CD4-positive, alpha-beta memory T cell (primary cell): ENCODE results near the gene TCF12. TPM values are rescaled to one million over a fixed set of nuclear protein-coding genes. Genes with fewer than 3 reads are reported as not detected.
A peak's percentile ranks its signal among the peaks of the same experiment; 100 is the strongest.

Experiments used
- CTCF ChIA-PET: fragments of 350-600 bp; sonication (Branson Sonifier 250); formaldehyde crosslinking; loops from one replicate; lab custom pipeline; 2021; ENCODE audit warnings: inconsistent platforms; ENCODE audit not compliant: partially characterized antibody; lab: Charles Lee
- POLR2A ChIA-PET: fragments of 350-600 bp; sonication (Branson Sonifier 250); formaldehyde crosslinking; loops from one replicate; lab custom pipeline; 2021; ENCODE audit not compliant: partially characterized antibody; lab: Charles Lee
- DNase-seq, 5 donors: peaks; one replicate each; pipeline versions ENCODE4 v3.0.0 to v3.0.0-alpha.2; 2020 to 2022; ENCODE audit warnings: mixed read lengths in 1 of 5
- H3K27ac ChIP-seq: one replicate; pipeline ENCODE4 v1.7.0; 2013; ENCODE audit warnings: low read depth, low read length
- H3K27me3 ChIP-seq: 2 replicates; pipeline ENCODE4 v1.7.0; 2013; ENCODE audit warnings: mild to moderate bottlenecking, low read length, moderate library complexity; ENCODE audit not compliant: insufficient read depth
- H3K36me3 ChIP-seq: 2 replicates; pipeline ENCODE4 v1.7.0; 2013; ENCODE audit warnings: mild to moderate bottlenecking, low read length, moderate library complexity; ENCODE audit not compliant: insufficient read depth
- H3K4me1 ChIP-seq: 2 replicates; pipeline ENCODE4 v1.7.0; 2013; ENCODE audit warnings: mild to moderate bottlenecking, low read length, moderate library complexity; ENCODE audit not compliant: insufficient read depth
- H3K4me3 ChIP-seq, 2 donors: one replicate each; pipeline ENCODE4 v1.7.0; 2013; ENCODE audit warnings: low read length in 2 of 2, mild to moderate bottlenecking in 1 of 2
- H3K9me3 ChIP-seq, 2 donors: one replicate each; pipeline ENCODE4 v1.7.0; 2013; ENCODE audit warnings: low read length in 2 of 2, control low read depth in 1 of 2; ENCODE audit not compliant: control insufficient read depth in 1 of 2
- H3K27ac Mint-ChIP-seq, 7 donors: one replicate each; pipeline ENCODE4 v1.8.0; 2020 to 2021; ENCODE audit warnings: mixed read lengths in 7 of 7, mild to moderate bottlenecking in 6 of 7, inconsistent platforms in 3 of 7, moderate library complexity in 3 of 7
- H3K27me3 Mint-ChIP-seq, 2 donors: one replicate each; pipeline ENCODE4 v1.8.0; 2020 to 2021; ENCODE audit warnings: mixed read lengths in 2 of 2
- H3K36me3 Mint-ChIP-seq, 2 donors: one replicate each; pipeline ENCODE4 v1.8.0; 2020 to 2021; ENCODE audit warnings: mixed read lengths in 2 of 2, inconsistent platforms in 1 of 2, mild to moderate bottlenecking in 1 of 2
- H3K4me1 Mint-ChIP-seq, 4 donors: one replicate each; pipeline ENCODE4 v1.8.0; 2020 to 2021; ENCODE audit warnings: mixed read lengths in 4 of 4, mild to moderate bottlenecking in 1 of 4
- H3K4me3 Mint-ChIP-seq, 8 donors: one replicate each; pipeline ENCODE4 v1.8.0; 2020 to 2021; ENCODE audit warnings: mixed read lengths in 8 of 8, mild to moderate bottlenecking in 7 of 8, moderate library complexity in 6 of 8, inconsistent platforms in 3 of 8
- H3K9me3 Mint-ChIP-seq, 8 donors: one replicate each; pipeline ENCODE4 v1.8.0; 2020 to 2021; ENCODE audit warnings: mixed read lengths in 8 of 8, mild to moderate bottlenecking in 5 of 8, inconsistent platforms in 3 of 8, moderate library complexity in 1 of 8
- intact Hi-C: fragments of 100-400 bp; cut with micrococcal nuclease; formaldehyde crosslinking; loops from one replicate; pipeline ENCODE4 v1.15.1; 2023
- polyA plus RNA-seq, 2 donors: library from polyadenylated mRNA; unstranded; fragments of 300-500 nt; fragmentation: Illumina TruSeq; gene quantifications; one replicate each; pipeline ENCODE4 v1.2.3, GENCODE V29; 2021
- total RNA-seq, 2 experiments: library from RNA; stranded (reverse); gene quantifications; one replicate each; pipeline ENCODE4 v1.2.3, GENCODE V29; 2021

The TCF12 gene
- total and polyA plus RNA-seq, 4 experiments from 2014 or later = 36.5 to 86.5 (median 68.4) TPM

DNA sequence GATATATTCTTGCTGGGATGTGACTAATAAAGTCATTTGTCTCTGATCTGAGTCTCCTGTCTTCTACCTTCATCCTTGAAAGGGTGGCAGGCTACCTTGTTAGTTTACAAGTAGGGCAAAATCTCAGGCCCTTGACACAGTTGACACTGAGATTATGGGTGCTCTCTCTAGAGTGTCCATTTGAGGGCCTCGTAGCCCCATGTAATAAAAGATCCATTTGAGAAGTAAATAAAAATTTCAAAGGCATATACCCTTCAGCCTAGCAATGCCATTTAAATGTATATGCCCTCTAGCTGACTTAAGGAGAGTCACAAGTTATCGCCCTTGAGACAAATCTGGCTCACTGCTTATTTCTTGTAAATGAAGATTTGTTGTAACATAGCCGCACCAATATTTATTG, 98.6 kb downstream of the TCF12 start:
- H3K27me3 Mint-ChIP-seq = no peaks in the 10 kb centered on the region
- peaks cover 25 to 44% (median 33%) of the 10 kb centered on the region in 4 donors for H3K4me1 Mint-ChIP-seq
- H3K36me3 Mint-ChIP-seq = peaks cover 1 to 13% of the 10 kb centered on the region in 2 donors
- H3K9me3 Mint-ChIP-seq = peaks cover 0 to 4% (median 0%) of the 10 kb centered on the region in 8 donors
- no peak overlapping the region for H3K4me3 Mint-ChIP-seq
- no peak overlapping the region for H3K4me3 ChIP-seq
- no peaks in the 10 kb centered on the region for H3K9me3 ChIP-seq
- H3K4me1 ChIP-seq = peaks cover 5% of the 10 kb centered on the region
- H3K27me3 ChIP-seq = no peaks in the 10 kb centered on the region
- no peak for DNase-seq
- intact Hi-C loops = no loop called here
- no peaks in the 10 kb centered on the region for H3K36me3 ChIP-seq
- H3K27ac Mint-ChIP-seq = no peak overlapping the region
- POLR2A ChIA-PET = no interaction called here
- CTCF ChIA-PET = no interaction called here
- no peak overlapping the region for H3K27ac ChIP-seq

DNA sequence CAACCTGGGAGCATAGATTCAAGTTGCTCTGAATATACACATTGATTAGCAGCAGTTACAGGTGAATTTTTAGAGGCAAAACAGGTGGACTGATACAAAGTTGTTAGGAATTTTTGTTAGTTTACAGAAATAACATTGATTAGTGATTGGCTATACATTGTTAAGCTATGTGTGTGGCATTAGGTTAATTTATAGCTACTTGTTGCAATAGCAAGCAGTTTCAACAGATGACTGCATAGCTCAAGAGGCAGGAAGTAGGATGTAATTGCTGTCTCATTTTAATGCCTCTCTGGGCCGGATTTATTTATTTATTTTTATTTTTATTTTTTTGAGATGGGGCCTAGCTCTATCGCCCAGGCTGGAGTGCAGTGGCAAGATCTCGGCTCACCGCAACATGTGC, 99.7 kb downstream of the TCF12 start:
- H3K4me1 Mint-ChIP-seq = peaks cover 35 to 55% (median 44%) of the 10 kb centered on the region in 4 donors
- CTCF ChIA-PET = interaction anchor here (1.3 to 1.4 kb wide), 2 partner anchors 28 to 129 kb away, joined by 3 read pairs; no protein-coding TSS in a partner anchor
- H3K4me3 Mint-ChIP-seq = no peak overlapping the region
- Histone ChIP-seq H3K4me3 (no peak overlapping the region), H3K4me1 (peaks cover 12% of the 10 kb centered on the region), H3K9me3 (no peaks in the 10 kb centered on the region), H3K27ac (no peak overlapping the region), H3K27me3 (no peaks in the 10 kb centered on the region), H3K36me3 (no peaks in the 10 kb centered on the region)
- H3K27me3 Mint-ChIP-seq = no peaks in the 10 kb centered on the region
- POLR2A ChIA-PET = no interaction called here
- no peak for DNase-seq
- intact Hi-C loops = no loop called here
- H3K27ac Mint-ChIP-seq = no peak overlapping the region
- H3K36me3 Mint-ChIP-seq = peaks cover 1 to 16% of the 10 kb centered on the region in 2 donors
- H3K9me3 Mint-ChIP-seq = peaks cover 0 to 6% (median under 1%) of the 10 kb centered on the region in 8 donors

DNA sequence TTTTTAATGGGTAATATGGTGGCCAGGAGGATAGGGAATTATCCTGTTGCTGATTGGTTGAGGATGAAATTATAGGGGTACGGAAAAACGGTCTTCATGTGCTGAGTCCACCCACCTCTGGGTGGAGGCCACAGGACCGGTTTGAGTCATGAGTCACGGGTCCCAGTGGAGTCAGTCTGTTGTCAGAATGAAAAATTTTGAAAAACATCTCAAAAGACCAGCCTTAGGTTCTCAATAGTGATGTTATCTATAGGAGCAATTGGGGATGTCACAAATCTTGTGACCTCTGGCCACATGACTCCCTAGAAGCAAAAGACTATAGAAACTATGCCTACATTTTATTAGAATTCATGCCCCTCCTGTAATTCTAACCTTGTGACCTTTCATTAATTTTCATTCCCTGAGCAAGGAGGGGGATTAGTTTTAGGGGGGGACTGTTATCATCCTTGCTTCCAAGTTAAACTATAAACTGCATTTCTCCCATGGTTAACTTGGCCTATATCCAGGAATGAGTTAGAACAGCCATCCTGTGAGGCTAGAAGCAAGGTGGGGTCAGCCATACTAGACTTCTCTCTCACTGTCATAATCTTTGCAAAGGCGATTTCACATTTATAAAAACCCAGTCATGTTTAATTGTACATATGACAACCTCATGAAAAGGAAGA, 101.2 kb downstream of the TCF12 start:
- peak overlapping the region in 1 of 7 donors; percentile 77 for H3K27ac Mint-ChIP-seq
- peaks cover 34 to 62% (median 42%) of the 10 kb centered on the region in 4 donors for H3K4me1 Mint-ChIP-seq
- DNase-seq = no peak
- no peak overlapping the region for H3K4me3 Mint-ChIP-seq
- no peaks in the 10 kb centered on the region for H3K27me3 ChIP-seq
- peaks cover 13% of the 10 kb centered on the region for H3K4me1 ChIP-seq
- CTCF ChIA-PET = interaction anchor here (1.4 kb wide), 1 partner anchor 26 kb away, joined by 3 read pairs; no protein-coding TSS in a partner anchor
- H3K36me3 ChIP-seq = no peaks in the 10 kb centered on the region
- no peak overlapping the region for H3K4me3 ChIP-seq
- intact Hi-C loops = no loop called here
- peaks cover 1 to 13% of the 10 kb centered on the region in 2 donors for H3K36me3 Mint-ChIP-seq
- POLR2A ChIA-PET = no interaction called here
- no peaks in the 10 kb centered on the region for H3K27me3 Mint-ChIP-seq
- peaks cover 0 to 6% (median under 1%) of the 10 kb centered on the region in 8 donors for H3K9me3 Mint-ChIP-seq
- H3K27ac ChIP-seq = no peak overlapping the region
- H3K9me3 ChIP-seq = no peaks in the 10 kb centered on the region

DNA sequence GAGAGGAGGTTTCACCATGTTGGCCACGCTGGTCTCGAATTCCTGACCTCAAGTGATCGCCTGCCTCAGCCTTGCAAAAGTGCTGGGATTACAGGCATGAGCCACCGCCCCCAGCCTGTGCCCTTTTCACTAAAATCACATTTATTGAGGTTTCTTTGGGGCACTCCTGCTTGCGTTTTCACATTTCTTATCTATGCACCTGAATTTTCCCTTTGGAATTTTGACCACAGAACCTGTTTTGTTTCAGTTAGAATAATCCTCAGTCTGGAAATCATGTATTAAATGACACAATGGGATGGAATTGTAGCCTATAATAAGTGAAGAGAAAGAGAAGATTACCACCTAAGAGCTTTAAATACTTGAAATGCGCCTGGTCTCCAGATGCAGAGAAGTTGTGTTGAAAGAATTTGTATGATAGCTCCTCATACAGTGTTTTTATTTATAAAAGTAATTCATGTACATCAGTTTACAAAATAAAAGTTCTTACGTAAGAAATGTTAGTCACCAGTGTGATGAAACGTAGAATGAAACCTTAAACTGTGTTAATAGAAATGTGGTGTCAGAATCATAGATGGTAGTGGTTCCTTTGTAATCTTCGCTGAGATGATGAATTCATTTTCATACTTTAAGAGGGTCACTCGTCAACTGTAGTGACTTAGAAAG, 107.0 kb downstream of the TCF12 start:
- Histone ChIP-seq H3K9me3 (no peaks in the 10 kb centered on the region), H3K27ac (no peak overlapping the region), H3K36me3 (no peaks in the 10 kb centered on the region), H3K4me1 (peaks cover 8% of the 10 kb centered on the region), H3K4me3 (no peak overlapping the region), H3K27me3 (no peaks in the 10 kb centered on the region)
- intact Hi-C loops = no loop called here
- Mint-ChIP-seq H3K27me3 (no peaks in the 10 kb centered on the region), H3K4me3 (no peak overlapping the region), H3K4me1 (peaks cover 23 to 51% (median 39%) of the 10 kb centered on the region in 4 donors), H3K27ac (peak overlapping the region in 1 of 7 donors; percentile 31), H3K36me3 (peaks cover 5 to 16% of the 10 kb centered on the region in 2 donors), H3K9me3 (peaks cover 0 to 6% (median under 1%) of the 10 kb centered on the region in 8 donors)
- no peak for DNase-seq
- ChIA-PET CTCF (no interaction called here), POLR2A (no interaction called here)

DNA sequence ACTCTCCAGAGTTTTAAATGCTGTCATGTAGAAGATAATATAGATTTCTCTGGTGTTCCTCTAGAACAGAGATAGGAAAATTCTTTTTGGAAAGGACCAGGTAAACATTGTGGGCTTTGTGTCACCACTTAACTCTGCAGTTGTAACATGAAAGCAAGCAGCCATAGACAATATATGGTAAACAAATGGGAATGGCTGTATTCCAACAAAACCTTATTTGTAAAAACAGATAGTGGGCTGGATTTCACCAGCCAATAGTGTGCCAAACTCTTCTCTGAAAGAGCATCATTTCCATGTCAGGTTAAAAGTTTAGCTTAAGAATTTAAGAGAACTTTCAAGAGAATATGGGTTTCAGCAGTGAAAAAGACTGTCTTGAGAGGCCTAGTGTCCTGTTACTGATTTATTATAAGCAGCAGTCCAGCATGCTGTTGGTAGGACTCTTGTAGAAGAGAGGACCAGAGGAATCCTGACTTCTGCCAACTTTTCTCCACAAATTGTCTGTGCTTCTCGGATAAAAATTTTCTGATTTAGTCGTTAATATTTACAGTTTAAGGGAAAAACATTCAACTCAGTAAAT, 107.7 kb downstream of the TCF12 start:
- intact Hi-C loops = no loop called here
- H3K9me3 ChIP-seq = no peaks in the 10 kb centered on the region
- Mint-ChIP-seq H3K4me1 (peaks cover 23 to 48% (median 37%) of the 10 kb centered on the region in 4 donors), H3K9me3 (peaks cover 0 to 6% (median 0%) of the 10 kb centered on the region in 8 donors), H3K27me3 (no peaks in the 10 kb centered on the region), H3K36me3 (peaks cover 5 to 10% of the 10 kb centered on the region in 2 donors), H3K4me3 (no peak overlapping the region), H3K27ac (no peak overlapping the region)
- H3K4me3 ChIP-seq = no peak overlapping the region
- no peaks in the 10 kb centered on the region for H3K36me3 ChIP-seq
- no peaks in the 10 kb centered on the region for H3K27me3 ChIP-seq
- CTCF ChIA-PET = no interaction called here
- H3K27ac ChIP-seq = no peak overlapping the region
- no peak for DNase-seq
- POLR2A ChIA-PET = no interaction called here
- peaks cover 12% of the 10 kb centered on the region for H3K4me1 ChIP-seq

DNA sequence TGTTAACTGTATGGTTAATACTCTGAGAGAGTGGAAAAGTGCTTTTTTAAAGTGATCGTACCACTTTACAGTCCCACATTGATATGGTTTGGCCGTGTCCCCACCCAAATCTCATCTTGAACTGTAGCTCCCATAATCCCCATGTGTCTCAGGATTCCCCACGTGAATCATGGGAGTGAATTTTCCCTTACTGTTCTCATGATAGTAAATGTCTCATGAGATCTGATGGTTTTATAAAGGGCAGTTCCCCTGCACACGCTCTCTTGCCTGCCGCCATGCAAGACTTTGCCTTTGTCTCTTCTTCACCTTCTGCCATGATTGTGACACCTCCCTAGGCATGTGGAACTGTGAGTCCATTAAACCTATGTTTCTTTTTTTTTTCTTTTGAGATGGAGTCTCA, 109.2 kb downstream of the TCF12 start:
- CTCF ChIA-PET = no interaction called here

DNA sequence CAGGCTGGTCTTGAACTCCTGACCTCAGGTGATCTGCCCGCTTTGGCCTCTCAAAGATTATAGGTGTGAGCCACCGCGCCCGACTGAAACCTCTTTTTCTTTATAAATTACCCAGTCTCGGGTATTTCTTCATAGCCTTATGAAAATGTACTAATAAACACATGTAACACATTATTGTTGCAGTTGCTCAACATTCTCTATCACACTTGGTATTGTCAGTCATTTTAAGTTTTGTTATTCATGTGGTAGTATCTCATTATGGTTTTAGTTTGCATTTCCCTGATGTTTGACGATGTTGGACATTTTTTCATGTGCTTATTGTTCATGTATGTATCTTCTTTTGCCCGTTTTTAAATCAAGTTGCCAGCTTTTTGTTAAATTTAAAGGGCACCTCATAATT, 109.7 kb downstream of the TCF12 start:
- CTCF ChIA-PET = no interaction called here
- Histone ChIP-seq H3K27ac (no peak overlapping the region), H3K36me3 (no peaks in the 10 kb centered on the region), H3K9me3 (no peaks in the 10 kb centered on the region), H3K4me3 (no peak overlapping the region), H3K27me3 (no peaks in the 10 kb centered on the region), H3K4me1 (peaks cover 5% of the 10 kb centered on the region)
- intact Hi-C loops = no loop called here
- Mint-ChIP-seq H3K4me1 (peaks cover 16 to 46% (median 37%) of the 10 kb centered on the region in 4 donors), H3K27me3 (no peaks in the 10 kb centered on the region), H3K27ac (no peak overlapping the region), H3K9me3 (no peaks in the 10 kb centered on the region), H3K4me3 (no peak overlapping the region), H3K36me3 (peaks cover 5 to 7% of the 10 kb centered on the region in 2 donors)
- no peak for DNase-seq
- POLR2A ChIA-PET = no interaction called here

More for the DNA sequence above, 109.2 kb downstream of the TCF12 start:
- H3K36me3 Mint-ChIP-seq = peaks cover 5 to 9% of the 10 kb centered on the region in 2 donors
- H3K4me1 Mint-ChIP-seq = peaks cover 18 to 48% (median 39%) of the 10 kb centered on the region in 4 donors
- no peaks in the 10 kb centered on the region for H3K27me3 ChIP-seq
- no peak overlapping the region for H3K4me3 Mint-ChIP-seq
- POLR2A ChIA-PET = no interaction called here
- H3K36me3 ChIP-seq = no peaks in the 10 kb centered on the region
- no peak for DNase-seq
- no peak overlapping the region for H3K27ac Mint-ChIP-seq
- H3K4me1 ChIP-seq = peaks cover 11% of the 10 kb centered on the region
- H3K27me3 Mint-ChIP-seq = no peaks in the 10 kb centered on the region
- H3K4me3 ChIP-seq = no peak overlapping the region
- H3K27ac ChIP-seq = no peak overlapping the region
- no peaks in the 10 kb centered on the region for H3K9me3 ChIP-seq
- intact Hi-C loops = no loop called here
- H3K9me3 Mint-ChIP-seq = peaks cover 0 to under 1% (median 0%) of the 10 kb centered on the region in 8 donors
